GM21528 (cell line): Measurements from ENCODE around the gene STXBP5.

Experiments
- ATAC-seq: cut with Tn5 transposase; IDR thresholded peaks from one replicate; pipeline ENCODE4 v1.9.1; 2021; ENCODE audit warnings: mild to moderate bottlenecking, moderate library complexity; ENCODE audit not compliant: unreplicated experiment, low FRiP score

STXBP5 gene

GRCh38 chr6:147416622-147417021 is 212.4 kb downstream of the STXBP5 start:
- ATAC-seq, result no peak

- no peak for ATAC-seq
Measured at GRCh38 chr6:147417954-147418353, 213.7 kb downstream of the STXBP5 start.

GRCh38 chr6:147418523-147418922 is 214.3 kb downstream of the STXBP5 start:
- ATAC-seq, result no peak

- no peak for ATAC-seq
Measured at GRCh38 chr6:147421903-147422302, 217.7 kb downstream of the STXBP5 start.

- no peak for ATAC-seq
Measured at GRCh38 chr6:147423111-147423510, 218.9 kb downstream of the STXBP5 start.

GRCh38 chr6:147429794-147430193 is 225.6 kb downstream of the STXBP5 start:
- ATAC-seq, result no peak

- no peak for ATAC-seq
Measured at GRCh38 chr6:147430811-147431210, 226.6 kb downstream of the STXBP5 start.

- ATAC-seq, result no peak
Measured at GRCh38 chr6:147434076-147434475, 229.9 kb downstream of the STXBP5 start.

GRCh38 chr6:147434516-147434915 is 230.3 kb downstream of the STXBP5 start:
- ATAC-seq, result no peak

GRCh38 chr6:147437615-147438014 is 233.4 kb downstream of the STXBP5 start:
- no peak for ATAC-seq

- peak; percentile 75 for ATAC-seq
Measured at GRCh38 chr6:147438758-147439528, 234.7 kb downstream of the STXBP5 start.
